Measurements from ENCODE around the gene WNT7A.

WNT7A gene

DNA sequence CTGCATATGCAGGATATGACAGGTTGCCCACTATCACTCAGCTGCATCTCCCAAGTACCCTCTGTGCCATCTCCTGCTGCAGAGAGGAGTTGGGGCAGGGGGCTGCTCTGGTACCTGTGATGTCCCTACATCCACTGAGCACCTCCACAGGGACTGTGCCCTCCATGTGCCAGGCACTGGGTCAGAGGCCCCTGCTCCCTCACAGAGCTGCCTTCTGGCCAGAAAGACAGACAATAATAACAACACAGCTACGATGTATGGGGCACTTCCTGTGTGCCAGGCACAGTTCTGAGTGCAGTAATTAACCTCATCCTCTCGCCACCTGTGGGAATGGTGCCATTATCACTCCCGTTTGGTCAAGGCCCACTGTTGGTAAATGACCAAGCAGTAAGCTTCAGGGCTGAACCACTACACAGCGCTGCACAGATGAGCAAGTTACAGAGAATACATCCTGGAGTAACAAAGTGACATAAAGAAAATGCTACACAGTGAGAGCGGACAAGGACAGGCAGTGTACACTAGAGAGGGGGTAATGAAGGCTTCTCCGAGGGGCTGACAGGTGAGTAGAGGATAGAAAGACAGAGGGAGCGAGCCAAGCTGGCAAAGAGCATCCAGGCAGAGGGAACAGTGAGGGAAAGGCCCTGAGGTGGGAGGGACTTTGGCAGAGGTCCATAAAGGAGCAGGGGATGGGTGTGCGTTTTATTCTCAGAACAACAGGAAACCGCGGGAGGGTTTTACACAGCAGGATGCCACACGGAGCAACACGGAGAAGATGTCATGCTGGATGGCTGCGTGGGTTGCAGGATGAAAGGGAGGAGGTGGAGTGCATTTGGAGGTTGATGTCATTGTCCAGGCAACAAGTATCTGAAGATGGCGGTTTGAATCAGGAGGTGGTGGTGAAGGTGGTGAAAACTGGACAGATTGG lies 13.6 kb downstream of the WNT7A start:
- in situ Hi-C loops (cut with MboI; ENCODE audit: low sequenced_read_pairs, unreplicated experiment) = no loop called here
- no peak for TF ChIP-seq CTCF (IDR thresholded peaks at IDR 0.05; ENCODE audit: borderline replicate concordance, control extremely low read depth, extremely low read depth, insufficient read depth, missing control alignments)
- no peak for DNase-seq (ENCODE audit: low spot score)

- in situ Hi-C loops (cut with MboI; ENCODE audit: low sequenced_read_pairs, unreplicated experiment) = no loop called here
- no peak for TF ChIP-seq CTCF (IDR thresholded peaks at IDR 0.05; ENCODE audit: borderline replicate concordance, control extremely low read depth, extremely low read depth, insufficient read depth, missing control alignments)
- no peak for DNase-seq (ENCODE audit: low spot score)
Observed at GRCh38 chr3:13865581-13865980, 14.3 kb downstream of the WNT7A start.

GRCh38 chr3:13865106-13865505 lies 14.8 kb downstream of the WNT7A start:
- in situ Hi-C loops (cut with MboI; ENCODE audit: low sequenced_read_pairs, unreplicated experiment) = no loop called here
- DNase-seq (ENCODE audit: low spot score) = no peak
- no peak for TF ChIP-seq CTCF (IDR thresholded peaks at IDR 0.05; ENCODE audit: borderline replicate concordance, control extremely low read depth, extremely low read depth, insufficient read depth, missing control alignments)

GRCh38 chr3:13863965-13864595 lies 15.8 kb downstream of the WNT7A start:
- in situ Hi-C loops (cut with MboI; ENCODE audit: low sequenced_read_pairs, unreplicated experiment) = no loop called here
- no peak for DNase-seq (ENCODE audit: low spot score)
- no peak for TF ChIP-seq CTCF (IDR thresholded peaks at IDR 0.05; ENCODE audit: borderline replicate concordance, control extremely low read depth, extremely low read depth, insufficient read depth, missing control alignments)

DNA sequence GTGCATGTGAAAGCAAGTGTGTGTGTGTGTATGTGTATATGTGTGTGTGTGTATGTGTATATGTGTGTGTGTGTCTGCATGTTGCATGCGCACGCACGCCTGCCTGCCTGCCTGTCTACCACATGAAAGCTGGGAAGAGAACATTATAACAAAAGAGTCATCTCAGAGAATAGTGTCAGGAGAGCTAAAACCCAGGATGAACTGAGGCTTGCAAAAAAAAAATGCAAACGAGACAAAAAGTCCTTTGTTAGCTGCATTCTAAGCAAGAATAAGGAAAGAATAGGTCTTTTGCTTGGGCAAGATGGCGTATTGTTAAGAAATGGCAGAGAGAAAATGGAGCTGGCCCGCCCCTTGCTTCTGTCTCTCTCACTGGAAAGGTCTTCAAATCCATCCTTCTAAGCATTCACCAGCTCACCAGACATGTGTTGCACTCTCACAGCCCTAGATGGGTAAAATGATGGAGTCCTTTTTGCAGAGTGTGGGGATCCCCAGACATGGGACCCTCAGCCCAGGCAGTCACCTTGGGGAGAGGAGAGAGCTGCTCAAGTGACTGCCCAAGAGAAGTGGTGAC lies 16.4 kb downstream of the WNT7A start:
- in situ Hi-C loops (cut with MboI; ENCODE audit: low sequenced_read_pairs, unreplicated experiment) = no loop called here

More for the DNA sequence above, 16.4 kb downstream of the WNT7A start:
- no peak for DNase-seq (ENCODE audit: low spot score)
- no peak for TF ChIP-seq CTCF (IDR thresholded peaks at IDR 0.05; ENCODE audit: borderline replicate concordance, control extremely low read depth, extremely low read depth, insufficient read depth, missing control alignments)
